CD14-positive monocyte (primary cell): Measurements from ENCODE around the gene GRID1. TPM values are rescaled to one million over a fixed set of nuclear protein-coding genes. Genes with fewer than 3 reads are reported as not detected.

Source experiments
- DNase-seq, 3 donors: peaks; one replicate each; pipeline ENCODE4 v3.0.0-alpha.2; 2011 to 2022
- H2AFZ ChIP-seq: 2 replicates; pipeline ENCODE4 v1.6.0; 2012; ENCODE audit warnings: mild to moderate bottlenecking, low read depth, low read length, inconsistent platforms; ENCODE audit not compliant: insufficient read depth, poor library complexity, severe bottlenecking
- H3K27ac ChIP-seq, 2 donors: 1 replicate in 1 of 2; 2 replicates in 1 of 2; pipeline ENCODE4 v1.5.1; 2012 to 2013; ENCODE audit warnings: low read length in 2 of 2, control low read depth in 1 of 2, inconsistent platforms in 1 of 2, low read depth in 1 of 2, mild to moderate bottlenecking in 1 of 2
- H3K27me3 ChIP-seq, 2 donors: one replicate each; pipeline versions ENCODE4 v1.6.0 to v1.6.1; 2011 to 2013; ENCODE audit warnings: low read length in 2 of 2; ENCODE audit not compliant: control insufficient read depth in 2 of 2, insufficient read depth in 2 of 2
- H3K36me3 ChIP-seq, 2 donors: replicated peaks in 1 of 2; 1 replicate in 1 of 2; 2 replicates in 1 of 2; pipeline versions ENCODE4 v1.5.1 to v1.6.1; 2012 to 2013; ENCODE audit warnings: low read length in 2 of 2, control low read depth in 1 of 2, inconsistent platforms in 1 of 2, mild to moderate bottlenecking in 1 of 2; ENCODE audit not compliant: insufficient read depth in 2 of 2, control insufficient read depth in 1 of 2
- H3K4me1 ChIP-seq, 2 donors: 1 replicate in 1 of 2; 2 replicates in 1 of 2; pipeline versions ENCODE4 v1.5.1 to v1.6.1; 2012 to 2013; ENCODE audit warnings: low read length in 2 of 2, control low read depth in 1 of 2, inconsistent platforms in 1 of 2, mild to moderate bottlenecking in 1 of 2, moderate library complexity in 1 of 2; ENCODE audit not compliant: insufficient read depth in 2 of 2, control insufficient read depth in 1 of 2
- H3K4me2 ChIP-seq: replicated peaks from 2 replicates; pipeline ENCODE3; 2012; ENCODE audit warnings: low read length, moderate library complexity, mild to moderate bottlenecking; ENCODE audit not compliant: poor library complexity, severe bottlenecking; ENCODE audit errors: extremely low read depth
- H3K4me3 ChIP-seq, 3 experiments: fragments of 200-600 bp in 1 of 3; sonication (generic) in 1 of 3; replicated peaks in 1 of 3; 1 replicate in 2 of 3; 2 replicates in 1 of 3; pipeline ENCODE4 v1.5.1; 2011 to 2013; ENCODE audit warnings: low read length in 3 of 3, mild to moderate bottlenecking in 3 of 3, control low read depth in 2 of 3, low read depth in 2 of 3, inconsistent platforms in 1 of 3, moderate library complexity in 1 of 3
- H3K79me2 ChIP-seq: 2 replicates; pipeline ENCODE4 v1.6.0; 2012; ENCODE audit warnings: mild to moderate bottlenecking, control low read depth, inconsistent platforms, low read length, moderate library complexity; ENCODE audit not compliant: insufficient read depth
- H3K9ac ChIP-seq: 2 replicates; pipeline ENCODE4 v1.6.0; 2017; ENCODE audit warnings: low read length, mild to moderate bottlenecking; ENCODE audit not compliant: insufficient read depth, poor library complexity, severe bottlenecking
- H3K9me3 ChIP-seq, 2 donors: replicated peaks in 1 of 2; 1 replicate in 1 of 2; 2 replicates in 1 of 2; pipeline versions ENCODE4 v1.5.1 to v1.6.1; 2012 to 2013; ENCODE audit warnings: low read length in 2 of 2, control low read depth in 1 of 2; ENCODE audit not compliant: control insufficient read depth in 1 of 2, insufficient read depth in 1 of 2
- H4K20me1 ChIP-seq: 2 replicates; pipeline ENCODE4 v1.6.0; 2012; ENCODE audit warnings: mild to moderate bottlenecking, low read length, control low read depth, moderate library complexity; ENCODE audit not compliant: insufficient read depth
- H3K27ac Mint-ChIP-seq, 7 donors: one replicate each; pipeline ENCODE4 v1.8.0; 2020; ENCODE audit warnings: mild to moderate bottlenecking in 7 of 7, mixed read lengths in 7 of 7, moderate library complexity in 6 of 7, inconsistent platforms in 2 of 7
- H3K27me3 Mint-ChIP-seq, 3 donors: one replicate each; pipeline ENCODE4 v1.8.0; 2021 to 2022; ENCODE audit warnings: low read depth in 3 of 3, mild to moderate bottlenecking in 3 of 3, mixed read lengths in 3 of 3, moderate library complexity in 3 of 3, inconsistent platforms in 1 of 3
- H3K36me3 Mint-ChIP-seq, 2 donors: one replicate each; pipeline ENCODE4 v1.8.0; 2020; ENCODE audit warnings: mixed read lengths in 2 of 2, inconsistent platforms in 1 of 2, mild to moderate bottlenecking in 1 of 2
- H3K4me1 Mint-ChIP-seq: one replicate; pipeline ENCODE4 v1.8.0; 2020; ENCODE audit warnings: mild to moderate bottlenecking, mixed read lengths
- H3K4me3 Mint-ChIP-seq, 2 donors: one replicate each; pipeline ENCODE4 v1.8.0; 2020; ENCODE audit warnings: mild to moderate bottlenecking in 2 of 2, mixed read lengths in 2 of 2, moderate library complexity in 1 of 2
- H3K9me3 Mint-ChIP-seq, 7 donors: one replicate each; pipeline ENCODE4 v1.8.0; 2020 to 2022; ENCODE audit warnings: mixed read lengths in 7 of 7, mild to moderate bottlenecking in 6 of 7, moderate library complexity in 6 of 7, inconsistent platforms in 2 of 7
- WGBS: methylation state at CpG from one replicate; pipeline ENCODE4 v1.1.5; 2013; ENCODE audit warnings: missing lambda C conversion rate; ENCODE audit not compliant: insufficient coverage; 5-methylcytosine and 5-hydroxymethylcytosine counted together
- intact Hi-C, 2 donors: fragments of 100-400 bp; cut with micrococcal nuclease; formaldehyde crosslinking; loops; one replicate each; pipeline versions ENCODE4 v1.15.0 to v1.15.1; 2023
- polyA plus RNA-seq, 3 donors: library from polyadenylated mRNA; depleted of rRNA in 1 of 3; unstranded in 2 of 3; stranded (reverse) in 1 of 3; fragments of 300-500 nt in 2 of 3; fragments of >200 nt in 1 of 3; fragmentation: Illumina TruSeq in 2 of 3; gene quantifications; 1 replicate in 2 of 3; 2 replicates in 1 of 3; pipeline ENCODE4 v1.2.3, GENCODE V29; 2012 to 2021
- TF ChIP-seq, protein P1 (sequence below): fragments of 200-600 bp; IDR thresholded peaks from one replicate; pipeline ENCODE4 v1.8.0; 2022; ENCODE audit warnings: antibody characterized with exemption, mild to moderate bottlenecking

GRID1 gene
- polyA plus RNA-seq, 3 donors, result not detected

DNA sequence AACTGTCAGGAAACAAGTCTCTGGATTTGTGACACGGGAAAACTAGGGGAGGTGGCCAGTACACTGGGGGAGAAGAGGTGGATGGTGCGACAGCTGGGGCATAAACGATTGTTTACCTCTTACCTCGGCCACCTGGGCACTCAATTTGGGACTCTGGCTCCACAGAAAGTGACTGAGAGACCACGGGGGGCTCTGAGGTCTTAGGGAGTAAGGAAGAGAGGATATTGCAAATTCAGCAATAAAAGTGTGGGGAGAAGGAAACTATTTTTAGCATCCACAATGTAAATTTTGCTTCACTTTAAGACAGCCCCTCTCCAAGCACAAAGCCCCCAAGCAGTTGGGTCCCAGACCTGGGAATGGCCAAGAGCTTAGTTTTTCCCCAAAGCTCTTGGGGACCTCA lies 440.5 kb downstream of the GRID1 start:
- Mint-ChIP-seq H3K4me3 (no peak overlapping the region), H3K9me3 (peaks cover 0 to 2% (median 0%) of the 10 kb centered on the region in 7 donors), H3K27ac (no peak overlapping the region), H3K36me3 (no peaks in the 10 kb centered on the region), H3K4me1 (no peaks in the 10 kb centered on the region), H3K27me3 (peaks cover 0 to 4% (median 2%) of the 10 kb centered on the region in 3 donors)
- Histone ChIP-seq H3K27ac (no peak overlapping the region), H2AFZ (no peak overlapping the region), H3K27me3 (no peaks in the 10 kb centered on the region), H3K4me1 (no peaks in the 10 kb centered on the region), H3K4me3 (no peak overlapping the region), H3K9ac (no peak overlapping the region), H3K4me2 (no peak overlapping the region), H4K20me1 (no peaks in the 10 kb centered on the region), H3K79me2 (no peaks in the 10 kb centered on the region), H3K36me3 (no peaks in the 10 kb centered on the region), H3K9me3 (no peaks in the 10 kb centered on the region)
- TF ChIP-seq, protein P1, sequence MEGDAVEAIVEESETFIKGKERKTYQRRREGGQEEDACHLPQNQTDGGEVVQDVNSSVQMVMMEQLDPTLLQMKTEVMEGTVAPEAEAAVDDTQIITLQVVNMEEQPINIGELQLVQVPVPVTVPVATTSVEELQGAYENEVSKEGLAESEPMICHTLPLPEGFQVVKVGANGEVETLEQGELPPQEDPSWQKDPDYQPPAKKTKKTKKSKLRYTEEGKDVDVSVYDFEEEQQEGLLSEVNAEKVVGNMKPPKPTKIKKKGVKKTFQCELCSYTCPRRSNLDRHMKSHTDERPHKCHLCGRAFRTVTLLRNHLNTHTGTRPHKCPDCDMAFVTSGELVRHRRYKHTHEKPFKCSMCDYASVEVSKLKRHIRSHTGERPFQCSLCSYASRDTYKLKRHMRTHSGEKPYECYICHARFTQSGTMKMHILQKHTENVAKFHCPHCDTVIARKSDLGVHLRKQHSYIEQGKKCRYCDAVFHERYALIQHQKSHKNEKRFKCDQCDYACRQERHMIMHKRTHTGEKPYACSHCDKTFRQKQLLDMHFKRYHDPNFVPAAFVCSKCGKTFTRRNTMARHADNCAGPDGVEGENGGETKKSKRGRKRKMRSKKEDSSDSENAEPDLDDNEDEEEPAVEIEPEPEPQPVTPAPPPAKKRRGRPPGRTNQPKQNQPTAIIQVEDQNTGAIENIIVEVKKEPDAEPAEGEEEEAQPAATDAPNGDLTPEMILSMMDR, result no peak
- WGBS, result 91% methylated on average over 4 of the region's 5 CpGs
- intact Hi-C loops, result no loop called here
- DNase-seq, result no peak

DNA sequence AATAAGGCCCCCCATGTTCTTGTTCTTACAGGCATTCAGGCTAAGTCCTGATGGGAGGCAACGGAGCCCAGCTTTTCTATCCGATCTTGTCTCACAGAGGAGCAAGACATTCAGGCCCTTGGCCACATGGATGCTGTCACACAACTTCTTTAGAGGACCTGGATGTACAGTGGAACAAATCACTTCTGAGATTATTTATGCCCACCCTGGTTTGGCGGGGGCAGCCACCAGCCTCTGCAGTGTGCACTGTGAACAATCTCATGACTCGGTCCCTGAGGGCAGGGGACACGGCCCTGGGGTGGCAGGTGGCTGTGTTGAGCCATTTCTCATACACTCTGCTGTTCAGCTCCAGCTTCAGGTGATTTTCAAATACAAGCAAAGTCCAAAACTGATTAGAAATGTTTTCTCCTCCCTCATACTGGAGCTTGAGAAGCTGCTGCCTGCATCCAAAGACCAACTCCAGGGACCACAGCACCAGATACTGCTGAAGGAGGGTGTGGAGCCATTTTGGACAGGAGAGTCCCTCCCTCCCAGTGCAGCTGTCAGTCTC lies 441.3 kb downstream of the GRID1 start:
- H3K4me3 Mint-ChIP-seq, result no peak overlapping the region
- Histone ChIP-seq H3K9me3 (no peaks in the 10 kb centered on the region), H3K27me3 (no peaks in the 10 kb centered on the region), H3K79me2 (no peaks in the 10 kb centered on the region), H2AFZ (no peak overlapping the region), H4K20me1 (no peaks in the 10 kb centered on the region), H3K36me3 (no peaks in the 10 kb centered on the region), H3K4me3 (no peak overlapping the region), H3K9ac (no peak overlapping the region), H3K27ac (no peak overlapping the region), H3K4me2 (no peak overlapping the region), H3K4me1 (no peaks in the 10 kb centered on the region)
- no peak for DNase-seq
- no peaks in the 10 kb centered on the region for H3K4me1 Mint-ChIP-seq
- intact Hi-C loops, result no loop called here
- H3K9me3 Mint-ChIP-seq, result peaks cover 0 to 2% (median 0%) of the 10 kb centered on the region in 7 donors
- TF ChIP-seq, protein P1, result no peak
- 93% methylated on average over 4 of the region's 5 CpGs for WGBS
- H3K27ac Mint-ChIP-seq, result no peak overlapping the region
- no peaks in the 10 kb centered on the region for H3K36me3 Mint-ChIP-seq
- peaks cover 0 to 5% (median 2%) of the 10 kb centered on the region in 3 donors for H3K27me3 Mint-ChIP-seq
